Activated CD4-positive, alpha-beta memory T cell treated with anti-CD3 and anti-CD28 coated beads, Interleukin-2, amount 10 ng/mL, durations not matched to agents 7 days and 5 days (primary cell): ENCODE results near the gene RAB11B. TPM values are rescaled to one million over a fixed set of nuclear protein-coding genes. Genes with fewer than 3 reads are reported as not detected.
A peak's percentile ranks its signal among the peaks of the same experiment; 100 is the strongest.

Experiments used
- CTCF ChIA-PET: fragments of 350-600 bp; sonication (Branson Sonifier 250); formaldehyde crosslinking; loops from one replicate; lab custom pipeline; 2021; ENCODE audit warnings: antibody characterized with exemption, inconsistent platforms; lab: Charles Lee
- POLR2A ChIA-PET: fragments of 350-600 bp; sonication (Branson Sonifier 250); formaldehyde crosslinking; loops from one replicate; lab custom pipeline; 2021; ENCODE audit warnings: antibody characterized with exemption; lab: Charles Lee
- DNase-seq: peaks from one replicate; pipeline ENCODE4 v3.0.0-alpha.2; 2020
- H3K27ac Mint-ChIP-seq: one replicate; pipeline ENCODE4 v1.8.0; 2021; ENCODE audit warnings: mild to moderate bottlenecking, mixed read lengths
- H3K27me3 Mint-ChIP-seq: one replicate; pipeline ENCODE4 v1.8.0; 2021; ENCODE audit warnings: mixed read lengths
- H3K36me3 Mint-ChIP-seq: one replicate; pipeline ENCODE4 v1.8.0; 2021; ENCODE audit warnings: low read depth, mixed read lengths
- H3K4me1 Mint-ChIP-seq: one replicate; pipeline ENCODE4 v1.8.0; 2021; ENCODE audit warnings: mixed read lengths
- H3K4me3 Mint-ChIP-seq: one replicate; pipeline ENCODE4 v1.8.0; 2021; ENCODE audit warnings: mild to moderate bottlenecking, mixed read lengths
- H3K9me3 Mint-ChIP-seq: one replicate; pipeline ENCODE4 v1.8.0; 2021; ENCODE audit warnings: mixed read lengths
- total RNA-seq, 2 experiments: library from RNA; stranded (reverse); gene quantifications; one replicate each; pipeline ENCODE4 v1.2.3, GENCODE V29; 2021

Gene RAB11B
- total RNA-seq, 2 experiments from 2014 or later = 90.9 to 93.7 TPM

GRCh38 chr19:8451377-8451776 lies 61.2 kb downstream of the RAB11B start:
- H3K4me3 Mint-ChIP-seq = no peak overlapping the region
- H3K27me3 Mint-ChIP-seq = no peaks in the 10 kb centered on the region
- no peak overlapping the region for H3K27ac Mint-ChIP-seq
- H3K9me3 Mint-ChIP-seq = no peaks in the 10 kb centered on the region
- peaks cover 80% of the 10 kb centered on the region for H3K4me1 Mint-ChIP-seq
- CTCF ChIA-PET = interaction anchor here (1.3 kb wide), 1 partner anchor 119 kb away, joined by 3 read pairs; no protein-coding TSS in a partner anchor
- POLR2A ChIA-PET = no interaction called here
- DNase-seq = no peak
- peaks cover 56% of the 10 kb centered on the region for H3K36me3 Mint-ChIP-seq

- CTCF ChIA-PET = interaction anchor here (1.3 kb wide), 1 partner anchor 119 kb away, joined by 3 read pairs; no protein-coding TSS in a partner anchor
- Mint-ChIP-seq H3K27ac (peak overlapping the region; percentile 6), H3K36me3 (peaks cover 57% of the 10 kb centered on the region), H3K4me3 (no peak overlapping the region), H3K27me3 (no peaks in the 10 kb centered on the region), H3K9me3 (no peaks in the 10 kb centered on the region), H3K4me1 (peaks cover 80% of the 10 kb centered on the region)
- no peak for DNase-seq
- POLR2A ChIA-PET = interaction anchor here (1.0 to 1.2 kb wide), 3 partner anchors 8 to 17 kb away, joined by 3 to 4 read pairs (median 3); partner anchors contain the start of gene HNRNPM
Observed at GRCh38 chr19:8451885-8452284, 61.7 kb downstream of the RAB11B start.

GRCh38 chr19:8452446-8453123 lies 62.4 kb downstream of the RAB11B start:
- H3K4me3 Mint-ChIP-seq = no peak overlapping the region
- ChIA-PET POLR2A (interaction anchor here (1.0 to 1.2 kb wide), 4 partner anchors 8 to 26 kb away, joined by 3 to 4 read pairs (median 3); partner anchors contain the start of gene HNRNPM), CTCF (interaction anchor here (1.3 to 1.5 kb wide), 2 partner anchors 8 to 118 kb away, joined by 3 to 4 read pairs; partner anchors contain the start of gene HNRNPM)
- peak overlapping the region; percentile 70 for H3K27ac Mint-ChIP-seq
- H3K9me3 Mint-ChIP-seq = no peaks in the 10 kb centered on the region
- peaks cover 57% of the 10 kb centered on the region for H3K36me3 Mint-ChIP-seq
- H3K27me3 Mint-ChIP-seq = no peaks in the 10 kb centered on the region
- H3K4me1 Mint-ChIP-seq = peaks cover 77% of the 10 kb centered on the region
- no peak for DNase-seq

- no peak overlapping the region for H3K27ac Mint-ChIP-seq
- H3K27me3 Mint-ChIP-seq = no peaks in the 10 kb centered on the region
- peaks cover 61% of the 10 kb centered on the region for H3K36me3 Mint-ChIP-seq
- no peaks in the 10 kb centered on the region for H3K9me3 Mint-ChIP-seq
- no peak for DNase-seq
- ChIA-PET CTCF (interaction anchor here (1.5 kb wide), 1 partner anchor 9 kb away, joined by 4 read pairs; the partner anchor contains the start of gene HNRNPM), POLR2A (interaction anchor here (1.1 to 1.2 kb wide), 3 partner anchors 9 to 52 kb away, joined by 3 to 4 read pairs (median 3); partner anchors contain the start of gene HNRNPM)
- peaks cover 82% of the 10 kb centered on the region for H3K4me1 Mint-ChIP-seq
- no peak overlapping the region for H3K4me3 Mint-ChIP-seq
Observed at GRCh38 chr19:8453616-8454015, 63.5 kb downstream of the RAB11B start.

Other genes with a start within 250 kb of the RAB11B start
- not detected for gene FBN3, start 240.8 kb upstream of the RAB11B start, total RNA-seq
- gene CERS4, start 181.0 kb upstream of the RAB11B start, total RNA-seq = 10 to 100 TPM; 23.2 TPM
- 10 to 100 TPM; 37.7 to 40.4 TPM for gene CD320, start 82.0 kb upstream of the RAB11B start, total RNA-seq
- 10 to 100 TPM; 67.1 to 67.3 TPM for gene NDUFA7, start 69.0 kb upstream of the RAB11B start, total RNA-seq
- gene RPS28, start 68.9 kb upstream of the RAB11B start, total RNA-seq = 1,000 to 10,000 TPM; 1,605 to 1,659 TPM
- 1 to 10 TPM; 7.4 to 8.7 TPM for gene KANK3, start 47.1 kb upstream of the RAB11B start, total RNA-seq
- gene ANGPTL4, start 26.2 kb upstream of the RAB11B start, total RNA-seq = 1 to 10 TPM; 1.2 to 1.4 TPM
- gene MARCHF2, start 22.9 kb downstream of the RAB11B start, total RNA-seq = 10 to 100 TPM; 20.6 to 20.8 TPM
- 100 to 1,000 TPM; 205 to 211 TPM for gene HNRNPM, start 54.6 kb downstream of the RAB11B start, total RNA-seq
- gene PRAM1, start 112.3 kb downstream of the RAB11B start, total RNA-seq = under 1 TPM; 0.58 to 0.63 TPM
- 10 to 100 TPM; 29.7 to 33.3 TPM for gene ZNF414, start 123.8 kb downstream of the RAB11B start, total RNA-seq
- 100 to 1,000 TPM; 420 TPM for gene MYO1F, start 187.1 kb downstream of the RAB11B start, total RNA-seq
- 1 to 10 TPM; 2.6 to 2.8 TPM for gene ADAMTS10, start 220.4 kb downstream of the RAB11B start, total RNA-seq
- not detected for gene NFILZ, start 240.3 kb downstream of the RAB11B start, total RNA-seq